Astrocyte of the cerebellum (primary cell): ENCODE data around the gene DPH1.
"Not testable (repeated sequence)": the region's sequence is repeated elsewhere in the genome, so short reads cannot be mapped to it uniquely, and the experiment has no call there.

Experiments used
- DNase-seq: peaks from one replicate; pipeline ENCODE4 v3.0.0-alpha.2; 2011; ENCODE audit warnings: low read depth
- H3K4me3 ChIP-seq: 2 replicates; pipeline ENCODE4 v1.5.1; 2011; ENCODE audit warnings: mild to moderate bottlenecking, low read depth, low read length, moderate library complexity
- in situ Hi-C: cut with HindIII; loops from 2 replicates; pipeline ENCODE4 v1.10.0; 2017; ENCODE audit warnings: low sequenced_read_pairs
- TF ChIP-seq, protein P1 (sequence below): IDR thresholded peaks from 2 replicates; pipeline ENCODE4 v1.5.1; 2012; ENCODE audit warnings: low read length, low read depth, moderate library complexity, mild to moderate bottlenecking; ENCODE audit errors: missing control alignments

DPH1 gene

DNA sequence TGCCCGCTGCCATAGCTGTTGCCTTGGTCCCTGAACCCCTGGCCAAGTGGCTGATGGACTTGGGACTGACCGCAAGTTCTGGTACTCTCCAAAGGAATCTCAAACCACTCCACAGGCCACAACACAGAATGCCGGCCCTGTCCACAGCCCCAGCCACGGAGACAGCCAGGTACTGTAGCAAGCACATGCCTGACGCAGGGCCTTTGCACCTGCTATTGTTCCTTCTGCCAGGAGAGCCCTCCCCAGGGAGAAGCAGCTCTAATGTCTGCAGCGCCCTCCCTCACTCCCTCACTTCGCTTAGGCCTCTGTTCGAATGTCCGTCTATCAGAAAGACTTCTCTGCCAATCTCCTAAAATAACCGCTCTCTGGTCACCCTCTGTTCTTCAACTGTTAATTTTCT is 20.2 kb upstream of the DPH1 start:
- TF ChIP-seq, protein P1, sequence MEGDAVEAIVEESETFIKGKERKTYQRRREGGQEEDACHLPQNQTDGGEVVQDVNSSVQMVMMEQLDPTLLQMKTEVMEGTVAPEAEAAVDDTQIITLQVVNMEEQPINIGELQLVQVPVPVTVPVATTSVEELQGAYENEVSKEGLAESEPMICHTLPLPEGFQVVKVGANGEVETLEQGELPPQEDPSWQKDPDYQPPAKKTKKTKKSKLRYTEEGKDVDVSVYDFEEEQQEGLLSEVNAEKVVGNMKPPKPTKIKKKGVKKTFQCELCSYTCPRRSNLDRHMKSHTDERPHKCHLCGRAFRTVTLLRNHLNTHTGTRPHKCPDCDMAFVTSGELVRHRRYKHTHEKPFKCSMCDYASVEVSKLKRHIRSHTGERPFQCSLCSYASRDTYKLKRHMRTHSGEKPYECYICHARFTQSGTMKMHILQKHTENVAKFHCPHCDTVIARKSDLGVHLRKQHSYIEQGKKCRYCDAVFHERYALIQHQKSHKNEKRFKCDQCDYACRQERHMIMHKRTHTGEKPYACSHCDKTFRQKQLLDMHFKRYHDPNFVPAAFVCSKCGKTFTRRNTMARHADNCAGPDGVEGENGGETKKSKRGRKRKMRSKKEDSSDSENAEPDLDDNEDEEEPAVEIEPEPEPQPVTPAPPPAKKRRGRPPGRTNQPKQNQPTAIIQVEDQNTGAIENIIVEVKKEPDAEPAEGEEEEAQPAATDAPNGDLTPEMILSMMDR, result no peak
- DNase-seq, result no peak
- no peak overlapping the region for H3K4me3 ChIP-seq
- in situ Hi-C loops, result no loop called here

DNA sequence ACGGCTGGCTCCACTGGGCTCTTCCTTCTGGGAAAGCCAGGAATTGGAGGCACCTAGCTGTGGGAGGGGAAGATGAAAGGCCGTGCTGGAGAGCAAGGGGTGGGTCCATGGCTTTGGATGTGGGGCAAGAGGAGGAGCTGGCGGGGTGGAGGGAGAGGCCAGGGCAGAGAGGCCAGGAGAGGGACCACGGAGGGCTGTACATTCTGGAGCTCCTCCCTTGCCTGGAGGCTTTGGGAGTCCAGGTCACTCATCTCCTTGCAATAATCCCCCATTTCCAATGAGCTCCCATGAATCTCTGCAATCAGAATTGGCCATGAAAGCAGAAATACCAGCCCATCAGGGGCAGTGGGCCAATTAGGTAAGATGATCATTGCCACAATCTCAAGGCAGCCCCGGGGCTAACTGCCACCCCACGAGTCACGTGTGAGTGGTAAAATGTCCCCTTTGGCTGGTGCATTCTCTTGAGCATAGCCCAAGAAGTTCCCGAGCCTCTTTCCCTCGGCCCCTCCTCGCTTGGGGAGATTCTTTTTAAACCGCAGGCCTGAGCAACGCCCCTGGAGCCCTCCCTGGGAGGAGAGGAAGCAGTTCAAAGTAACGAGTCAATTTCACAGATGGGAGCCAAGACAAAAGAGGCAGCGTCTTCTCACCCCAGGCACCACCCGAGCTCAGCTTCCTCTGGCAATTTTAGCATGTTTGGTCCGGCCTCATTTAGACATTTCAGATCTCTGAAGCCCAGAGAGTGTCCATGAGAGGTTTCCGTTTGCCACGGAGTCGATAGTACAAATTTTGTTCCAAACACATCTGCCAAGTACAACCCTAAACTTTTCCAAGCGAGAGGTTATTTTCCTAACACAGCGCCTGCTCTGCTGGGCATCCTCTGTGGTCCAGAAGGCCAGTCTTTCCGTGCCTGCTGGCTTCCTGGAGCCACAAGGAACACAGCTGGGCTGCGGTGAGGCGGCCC is 18.3 kb upstream of the DPH1 start:
- H3K4me3 ChIP-seq, result no peak overlapping the region
- TF ChIP-seq, protein P1, result no peak
- in situ Hi-C loops, result no loop called here
- peak; percentile 77 for DNase-seq

DNA sequence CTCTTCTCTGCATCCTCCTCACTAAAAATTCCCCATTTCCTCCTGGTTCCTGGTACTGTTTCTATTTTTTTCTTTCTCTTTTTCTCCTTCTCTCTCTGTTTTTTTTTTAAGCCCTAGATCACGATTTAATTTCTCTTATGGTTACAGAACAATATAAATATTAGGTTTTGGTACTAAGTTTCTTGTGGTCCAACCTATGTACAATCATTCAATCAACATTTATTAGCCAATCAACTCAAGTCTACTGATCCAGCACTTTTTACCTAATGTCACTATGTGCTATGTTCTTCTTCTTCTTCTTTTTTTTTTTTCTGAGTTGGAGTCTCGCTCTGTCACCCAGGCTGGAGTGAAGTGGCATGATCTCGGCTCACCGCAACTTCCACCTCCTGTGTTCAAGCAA is 17.5 kb upstream of the DPH1 start:
- no peak overlapping the region for H3K4me3 ChIP-seq
- DNase-seq, result no peak
- TF ChIP-seq, protein P1, result no peak
- in situ Hi-C loops, result no loop called here

DNA sequence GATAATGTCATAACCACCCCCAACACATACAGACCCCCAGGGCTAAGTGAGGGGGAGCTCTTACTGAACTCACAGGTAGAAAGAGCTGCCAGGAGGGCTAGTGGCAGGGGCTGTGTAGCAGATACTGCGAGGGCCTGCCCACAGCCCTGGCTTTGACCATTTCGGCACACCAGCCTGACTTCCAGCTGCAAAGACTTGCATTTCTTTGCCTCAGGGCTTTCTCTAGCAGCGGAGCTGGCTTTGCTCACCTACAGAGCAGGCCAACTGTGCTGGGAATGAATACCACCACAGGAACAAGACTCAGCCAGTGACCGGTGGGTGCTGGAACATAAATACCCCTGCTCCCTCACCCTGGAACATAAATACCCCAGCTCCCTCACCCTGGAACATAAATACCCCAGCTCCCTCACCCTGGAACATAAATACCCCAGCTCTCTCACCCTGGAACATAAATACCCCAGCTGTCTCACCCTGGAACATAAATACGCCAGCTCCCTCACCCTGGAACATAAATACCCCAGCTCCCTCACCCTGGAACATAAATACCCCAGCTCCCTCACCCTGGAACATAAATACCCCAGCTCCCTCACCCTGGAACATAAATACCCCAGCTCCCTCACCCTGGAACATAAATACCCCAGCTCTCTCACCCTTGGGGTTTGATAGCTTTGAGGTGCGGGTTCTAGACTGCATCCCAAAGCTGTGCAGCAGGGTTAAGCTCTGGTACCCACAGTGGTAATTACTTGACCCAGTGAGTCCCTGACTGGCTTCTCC is 16.5 kb upstream of the DPH1 start:
- H3K4me3 ChIP-seq, DNase-seq, in situ Hi-C loops: not testable (repeated sequence)

DNA sequence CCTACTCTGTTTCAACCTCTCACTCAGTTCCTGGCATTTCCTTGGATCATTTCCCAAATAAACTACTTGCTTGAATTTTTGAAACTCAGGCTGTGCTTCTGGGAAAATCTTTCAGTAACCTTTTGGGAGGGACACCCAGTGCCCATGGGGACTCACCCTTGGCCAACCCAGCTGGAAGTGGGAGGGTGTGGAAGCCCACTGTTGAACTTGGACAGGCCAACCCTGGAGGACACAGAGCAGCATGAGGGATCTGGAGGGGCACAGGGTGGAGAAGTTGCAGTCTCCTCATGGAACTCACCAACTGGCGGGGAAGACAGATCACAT is 16.0 kb upstream of the DPH1 start:
- no peak overlapping the region for H3K4me3 ChIP-seq
- TF ChIP-seq, protein P1, result no peak
- DNase-seq, result no peak
- in situ Hi-C loops, result no loop called here

DNA sequence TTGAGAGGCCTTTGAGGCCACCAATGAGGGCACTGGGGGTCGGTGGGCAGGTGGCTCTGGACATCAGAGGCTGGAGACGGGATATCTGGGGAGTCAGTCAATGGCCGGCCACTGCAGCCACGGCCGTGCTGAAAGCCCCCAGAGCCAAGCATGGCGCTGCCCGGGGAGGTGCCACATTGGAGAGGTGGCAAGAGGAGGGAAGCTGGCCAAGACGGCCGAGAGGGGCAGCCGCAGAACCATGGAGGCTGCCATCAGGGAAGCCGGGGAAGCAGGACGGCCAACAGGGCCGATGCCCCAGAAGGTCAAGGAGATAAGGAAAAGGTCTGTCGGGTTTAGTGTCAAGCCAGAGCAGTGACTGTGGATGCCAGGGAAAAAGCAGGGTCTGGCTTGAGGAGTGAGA is 14.6 kb upstream of the DPH1 start:
- TF ChIP-seq, protein P1, result no peak
- H3K4me3 ChIP-seq, result no peak overlapping the region
- in situ Hi-C loops, result no loop called here
- no peak for DNase-seq

DNA sequence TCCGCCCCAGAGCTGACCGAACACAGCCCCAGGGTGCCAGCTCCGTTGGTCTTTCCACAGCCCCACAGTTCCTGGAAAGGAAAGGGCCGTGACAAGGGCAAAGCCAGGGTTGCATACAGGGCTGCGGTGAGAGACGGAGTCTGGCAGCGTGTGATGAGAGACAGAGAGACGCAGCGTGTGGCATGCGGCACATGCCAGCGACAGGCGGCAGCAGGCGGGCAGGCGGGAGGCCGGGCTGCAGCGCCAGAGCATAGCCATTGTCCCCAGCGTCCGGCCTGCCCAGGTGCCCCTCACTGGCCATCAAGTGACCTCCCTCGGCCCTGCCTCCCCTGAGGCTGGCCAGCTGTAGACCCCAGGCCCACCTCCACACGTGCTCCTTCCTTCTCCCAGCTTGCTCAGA is 13.5 kb upstream of the DPH1 start:
- in situ Hi-C loops, result no loop called here
- no peak overlapping the region for H3K4me3 ChIP-seq
- TF ChIP-seq, protein P1, result no peak
- DNase-seq, result no peak
